Right ventricle myocardium inferior (tissue), 1 donor: Measurements from ENCODE around the gene PCBP4. TPM values are rescaled to one million over a fixed set of nuclear protein-coding genes. Genes with fewer than 3 reads are reported as not detected.
A peak's percentile ranks its signal among the peaks of the same experiment; 100 is the strongest.

Source experiments
- ATAC-seq: fragments of 200-7000 bp; cut with Tn5 transposase; one replicate; pipeline ENCODE4 v1.9.1; 2020; ENCODE audit warnings: mild to moderate bottlenecking, moderate library complexity
- DNase-seq: peaks from one replicate; pipeline ENCODE4 v3.0.0; 2021; ENCODE audit errors: missing footprints
- intact Hi-C: fragments of 100-400 bp; cut with DNase I; formaldehyde crosslinking; loops from one replicate; pipeline ENCODE4 v1.11.0; 2022
- total RNA-seq: library from RNA; stranded (reverse); fragmentation: NEBNext Ultra II Directional; extraction: Animal tissue kit (Norgen Biotek cat#: 25700); gene quantifications from one replicate; pipeline ENCODE4 v1.2.1, GENCODE V29; 2021
- donor health status: DM: no; HTN: yes; CAD: no; lungs with severe emphysema.

PCBP4 gene
- total RNA-seq, 1 donor from 2014 or later: 79.8 TPM

DNA sequence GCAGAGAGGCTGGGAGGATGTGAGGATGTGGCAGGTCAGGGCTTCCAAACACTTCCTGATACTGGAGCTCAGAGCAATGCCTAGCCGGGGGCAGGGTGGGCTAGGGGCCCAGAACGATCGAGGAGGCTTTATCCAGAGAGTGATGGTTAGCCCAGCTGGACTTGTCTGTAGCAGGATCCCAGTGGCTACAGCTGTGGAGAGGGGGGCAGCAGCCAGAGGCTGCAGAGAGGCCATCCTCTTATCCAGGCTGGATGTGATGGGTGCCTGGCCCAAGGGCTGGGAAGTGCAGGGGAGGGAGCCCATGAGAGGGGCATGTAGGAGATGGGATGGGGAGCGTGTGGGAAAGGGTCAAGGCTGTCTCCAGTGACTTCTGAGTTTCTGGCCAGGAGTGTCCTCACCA is 20.5 kb downstream of the PCBP4 start:
- no peak for ATAC-seq
- DNase-seq: no peak
- intact Hi-C loops: no loop called here

DNA sequence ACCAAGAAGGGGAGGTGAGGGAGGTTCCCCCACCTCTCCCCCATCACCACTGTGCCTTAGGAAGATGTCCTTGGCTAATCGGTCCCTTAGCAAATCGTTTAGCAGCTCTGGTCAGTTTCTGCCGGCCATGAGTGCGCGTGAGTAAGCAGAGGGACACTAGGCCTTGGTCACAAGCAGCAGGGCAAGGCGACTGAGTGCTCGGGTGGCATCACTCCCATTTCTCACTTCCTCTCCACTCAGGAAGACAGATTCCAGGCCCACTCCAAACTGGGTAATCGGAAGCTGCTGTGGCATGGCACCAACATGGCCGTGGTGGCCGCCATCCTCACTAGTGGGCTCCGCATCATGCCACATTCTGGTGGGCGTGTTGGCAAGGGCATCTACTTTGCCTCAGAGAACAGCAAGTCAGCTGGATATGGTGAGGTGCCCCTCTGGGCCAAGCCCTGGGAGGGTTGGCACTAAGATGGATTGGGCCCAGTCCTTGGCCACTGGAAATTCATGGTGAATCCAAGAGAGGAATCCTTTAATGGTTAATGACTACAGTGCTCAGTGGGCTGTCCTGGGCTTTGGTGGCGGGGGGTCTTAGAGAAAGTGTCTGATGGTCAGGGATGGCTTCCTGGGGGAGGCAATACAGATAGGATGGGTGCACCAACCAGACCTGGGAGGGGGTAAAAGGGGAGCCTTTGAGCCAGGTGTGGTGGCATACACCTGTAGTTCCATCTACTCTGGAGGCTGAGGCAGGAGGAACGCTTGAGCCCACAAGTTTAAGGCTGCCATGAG is 21.1 kb downstream of the PCBP4 start:
- intact Hi-C loops: no loop called here
- ATAC-seq (no peak), DNase-seq (no peak)

DNA sequence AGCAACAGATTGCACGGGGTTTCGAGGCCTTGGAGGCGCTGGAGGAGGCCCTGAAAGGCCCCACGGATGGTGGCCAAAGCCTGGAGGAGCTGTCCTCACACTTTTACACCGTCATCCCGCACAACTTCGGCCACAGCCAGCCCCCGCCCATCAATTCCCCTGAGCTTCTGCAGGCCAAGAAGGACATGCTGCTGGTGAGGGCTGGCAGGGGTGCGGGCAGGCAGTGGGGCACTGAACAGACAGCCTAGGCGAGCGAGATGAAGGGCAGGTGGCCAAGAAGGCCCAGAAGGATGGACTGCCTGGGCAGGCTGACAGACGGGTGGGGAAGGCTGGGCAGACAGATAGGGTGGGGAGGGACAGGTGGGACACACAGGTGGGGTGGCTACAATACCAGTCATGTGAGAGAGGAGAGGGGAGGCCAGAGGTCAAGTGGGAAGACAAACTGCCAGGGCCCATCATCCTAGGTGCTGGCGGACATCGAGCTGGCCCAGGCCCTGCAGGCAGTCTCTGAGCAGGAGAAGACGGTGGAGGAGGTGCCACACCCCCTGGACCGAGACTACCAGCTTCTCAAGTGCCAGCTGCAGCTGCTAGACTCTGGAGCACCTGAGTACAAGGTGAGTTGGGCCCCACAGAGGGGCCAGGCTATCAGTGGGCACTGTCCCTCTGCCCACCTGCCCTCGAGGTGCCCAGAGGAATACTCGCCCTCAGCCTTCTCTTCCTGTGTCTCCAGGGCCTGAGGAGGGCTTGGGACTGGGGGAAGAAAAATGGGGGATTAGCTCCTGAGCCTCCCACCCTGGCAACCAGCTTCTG is 22.0 kb downstream of the PCBP4 start:
- intact Hi-C loops: no loop called here
- DNase-seq (no peak), ATAC-seq (no peak)

DNA sequence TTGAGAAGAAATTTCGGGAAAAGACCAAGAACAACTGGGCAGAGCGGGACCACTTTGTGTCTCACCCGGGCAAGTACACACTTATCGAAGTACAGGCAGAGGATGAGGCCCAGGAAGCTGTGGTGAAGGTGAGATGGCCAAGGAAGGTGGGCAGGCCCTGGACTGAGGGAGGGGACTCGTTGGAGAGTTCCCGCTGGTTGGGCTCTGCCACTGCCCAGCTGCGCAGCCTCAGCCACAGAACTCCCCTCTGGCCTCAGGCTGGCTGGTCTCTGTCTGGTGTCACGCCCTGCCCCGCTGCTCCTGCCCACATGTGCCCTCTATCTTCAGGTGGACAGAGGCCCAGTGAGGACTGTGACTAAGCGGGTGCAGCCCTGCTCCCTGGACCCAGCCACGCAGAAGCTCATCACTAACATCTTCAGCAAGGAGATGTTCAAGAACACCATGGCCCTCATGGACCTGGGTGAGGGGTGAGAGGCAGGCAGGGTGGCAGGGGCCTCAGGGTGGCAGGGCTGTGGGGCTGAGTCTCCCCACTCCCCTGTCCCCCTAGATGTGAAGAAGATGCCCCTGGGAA is 22.7 kb downstream of the PCBP4 start:
- no peak for DNase-seq
- ATAC-seq: no peak
- intact Hi-C loops: loop anchor here (5.0 kb wide), 2 partner anchors 113 to 198 kb away; partner anchors contain the start of gene DUSP7

DNA sequence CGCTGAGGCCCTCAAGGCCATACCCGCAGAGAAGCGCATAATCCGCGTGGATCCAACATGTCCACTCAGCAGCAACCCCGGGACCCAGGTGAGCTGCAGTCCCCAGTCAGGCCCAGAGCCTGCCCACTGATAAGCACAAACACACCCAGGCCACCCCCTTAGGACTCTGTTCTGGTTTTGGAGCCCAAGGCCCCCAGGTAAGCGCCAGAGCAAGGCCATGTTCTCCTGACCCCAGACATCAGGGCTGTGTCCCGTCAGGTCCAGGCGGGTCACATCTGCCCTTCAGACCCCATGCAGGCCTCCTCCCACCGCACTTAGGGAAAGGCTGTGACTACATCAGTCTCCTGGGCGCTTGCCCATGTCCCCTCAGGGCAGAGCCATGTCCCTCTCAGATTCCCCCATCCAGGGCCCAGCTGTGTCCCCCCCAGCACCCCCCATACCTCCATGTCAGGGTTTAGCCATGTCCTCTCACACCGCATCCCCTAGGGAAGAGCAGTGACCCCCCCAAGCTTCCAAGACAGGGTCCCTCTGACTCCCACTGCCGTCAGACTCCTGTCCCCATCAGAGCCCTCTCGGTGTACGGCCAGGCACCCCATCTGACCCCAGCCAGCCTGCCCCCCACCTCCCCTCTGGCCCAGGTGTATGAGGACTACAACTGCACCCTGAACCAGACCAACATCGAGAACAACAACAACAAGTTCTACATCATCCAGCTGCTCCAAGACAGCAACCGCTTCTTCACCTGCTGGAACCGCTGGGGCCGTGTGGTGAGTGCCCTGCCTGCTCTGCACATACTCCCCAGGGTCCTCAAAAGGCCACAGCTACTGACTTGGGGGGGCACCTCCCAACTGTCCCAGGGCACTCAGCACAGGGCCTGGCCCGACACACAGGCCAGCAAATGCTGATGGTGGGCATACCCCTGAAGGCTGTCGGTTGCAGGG is 23.5 kb downstream of the PCBP4 start:
- intact Hi-C loops: loop anchor here (5.0 kb wide), 2 partner anchors 114 to 199 kb away; partner anchors contain the start of gene DUSP7
- no peak for DNase-seq
- no peak for ATAC-seq

DNA sequence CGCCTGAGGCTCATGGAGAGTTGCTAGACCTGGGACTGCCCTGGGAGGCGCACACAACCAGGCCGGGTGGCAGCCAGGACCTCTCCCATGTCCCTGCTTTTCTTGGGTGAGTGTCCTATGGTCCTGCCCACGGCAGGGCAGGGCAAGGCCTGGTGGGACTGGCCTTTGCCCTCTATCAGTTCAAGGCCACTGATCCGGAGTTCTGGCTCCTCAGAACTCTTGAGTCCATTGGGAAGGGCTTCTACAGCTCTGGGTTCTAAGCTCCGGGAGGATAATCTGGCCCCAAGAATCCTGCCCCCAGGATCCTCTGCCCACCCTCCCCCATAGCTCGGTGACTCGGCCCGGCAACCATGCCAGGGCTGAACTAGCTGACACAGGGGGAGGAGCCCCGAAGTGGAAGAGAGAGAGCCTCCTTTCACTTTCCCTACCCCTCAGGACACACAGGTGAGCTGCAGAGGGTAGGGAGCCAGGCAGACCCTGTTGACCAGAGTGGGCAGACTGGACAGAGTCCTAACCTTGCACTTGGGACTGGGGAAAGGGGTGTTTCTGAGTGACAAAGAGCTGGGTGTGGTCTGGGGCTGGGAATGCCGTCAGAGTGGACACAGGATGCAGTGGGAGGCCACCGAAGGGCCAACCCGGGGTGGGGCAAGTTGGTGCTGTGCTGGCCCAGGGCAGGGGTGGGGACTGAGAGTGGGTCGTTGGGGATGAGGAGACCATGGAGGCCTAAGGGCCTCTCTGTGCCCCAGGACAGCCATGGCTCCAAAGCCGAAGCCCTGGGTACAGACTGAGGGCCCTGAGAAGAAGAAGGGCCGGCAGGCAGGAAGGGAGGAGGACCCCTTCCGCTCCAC is 24.4 kb downstream of the PCBP4 start:
- intact Hi-C loops: loop anchor here (1.0 to 5.0 kb wide), 4 partner anchors 31 to 199 kb away; partner anchors contain the start of genes ABHD14B, DUSP7 and RPL29
- DNase-seq (no peak), ATAC-seq (peak; percentile 20)

DNA sequence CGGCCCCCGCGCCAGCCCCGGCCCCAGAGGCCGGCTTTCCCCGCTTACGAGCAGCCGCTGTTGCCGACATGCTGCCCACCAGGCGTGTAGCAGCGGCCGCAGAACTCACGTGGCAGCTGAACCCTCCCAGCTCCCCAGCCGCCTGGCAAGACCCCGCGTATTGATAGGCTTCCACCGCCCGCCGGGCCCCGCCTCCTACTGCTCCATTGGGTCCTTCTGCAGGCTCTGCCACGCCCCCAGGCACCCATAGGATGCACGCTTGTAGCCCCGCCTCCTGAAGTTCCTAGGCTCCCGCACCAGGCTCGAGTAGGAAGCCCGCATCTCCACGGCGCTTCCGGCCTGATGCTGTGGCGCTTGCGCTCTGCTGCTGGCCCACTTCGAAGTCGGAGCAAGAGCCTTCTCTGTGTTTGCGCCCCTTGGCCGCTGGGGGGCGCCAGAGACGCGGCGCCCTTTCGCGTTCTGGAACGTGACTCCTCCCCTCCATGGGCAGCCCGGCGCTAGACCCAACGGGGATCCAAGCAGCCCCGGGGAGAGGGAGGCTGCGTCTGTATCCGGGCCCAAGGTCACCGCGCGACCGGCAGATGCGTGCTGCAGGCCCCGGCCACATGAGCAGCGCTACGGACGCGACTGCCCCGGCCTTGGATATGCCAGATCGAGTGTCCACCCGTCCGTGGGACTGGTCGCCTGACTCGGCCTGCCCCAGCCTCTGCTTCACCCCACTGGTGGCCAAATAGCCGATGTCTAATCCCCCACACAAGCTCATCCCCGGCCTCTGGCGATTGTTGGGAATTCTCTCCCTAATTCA is 25.3 kb downstream of the PCBP4 start, which contains the start of the genes PARP3 and RRP9:
Gene PARP3 (plus strand): TSS at position 566 of the 805 bp plus-strand sequence. CDS start 993 bp downstream, outside the sequence.
Gene RRP9 (minus strand): TSS at position 107 of the 805 bp plus-strand sequence. CDS start 37 bp downstream, at position 70.
- DNase-seq (peak; percentile 100), ATAC-seq (peak; percentile 96)
- intact Hi-C loops: loop anchor here (1.0 to 5.0 kb wide), 4 partner anchors 32 to 200 kb away; partner anchors contain the start of genes ABHD14B, DUSP7 and RPL29

DNA sequence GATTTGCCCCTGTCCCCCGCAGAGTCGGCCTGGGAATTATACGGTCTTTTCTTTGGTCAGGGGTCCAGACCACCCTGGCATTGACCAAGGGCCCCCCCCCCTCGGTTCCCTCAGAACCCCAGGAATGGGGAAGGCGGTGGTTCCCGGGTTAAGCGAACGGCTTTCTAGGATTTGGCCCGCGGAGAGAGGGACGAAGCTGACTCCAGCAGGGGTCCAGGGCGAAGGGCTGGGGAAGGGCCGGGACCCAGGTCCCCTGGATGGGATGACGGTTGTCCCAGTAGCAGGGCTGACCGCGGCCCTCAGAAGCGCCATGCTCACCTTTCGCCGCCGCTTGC is 25.8 kb downstream of the PCBP4 start:
- ATAC-seq: no peak
- no peak for DNase-seq
- intact Hi-C loops: loop anchor here (5.0 kb wide), 2 partner anchors 116 to 201 kb away; partner anchors contain the start of gene DUSP7

DNA sequence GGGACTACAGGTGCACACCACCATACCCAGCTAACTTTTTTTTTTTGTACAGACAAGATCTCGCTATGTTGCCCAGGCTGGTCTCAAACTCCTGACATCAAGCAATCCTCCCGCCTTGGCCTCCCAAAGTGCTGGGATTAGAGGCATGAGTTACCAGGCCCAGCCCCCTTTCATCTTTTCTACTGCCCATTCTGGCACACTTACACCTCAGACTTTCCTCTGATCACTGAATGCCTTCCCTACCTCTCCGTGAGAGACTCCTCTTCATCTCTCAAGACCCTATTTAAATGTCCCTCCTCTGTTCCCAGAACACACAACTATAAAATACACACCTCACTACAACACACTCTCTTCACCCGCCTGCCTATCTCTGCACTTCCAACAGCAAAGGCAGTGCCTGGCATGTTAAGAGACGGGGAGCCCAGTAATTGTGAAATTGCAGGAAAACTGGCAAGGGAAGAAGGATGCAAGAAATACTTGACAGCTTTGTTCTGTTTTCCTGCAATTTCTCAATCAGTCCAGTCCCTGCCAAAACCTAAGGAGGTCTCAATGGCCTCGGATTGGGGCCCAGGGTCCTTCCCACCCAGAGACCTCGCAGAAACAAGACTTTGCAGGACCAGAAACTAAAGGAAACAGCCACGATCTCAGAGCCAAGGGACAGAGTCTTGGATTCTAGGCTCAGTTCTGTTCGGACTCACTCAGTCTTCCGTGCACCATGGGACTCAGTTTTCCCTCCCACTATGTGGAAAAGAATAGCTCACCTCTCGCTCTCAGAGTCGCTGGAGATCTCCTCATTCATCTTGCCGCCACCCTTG is 26.4 kb downstream of the PCBP4 start:
- DNase-seq (no peak), ATAC-seq (no peak)
- intact Hi-C loops: loop anchor here (5.0 kb wide), 2 partner anchors 116 to 201 kb away; partner anchors contain the start of gene DUSP7

DNA sequence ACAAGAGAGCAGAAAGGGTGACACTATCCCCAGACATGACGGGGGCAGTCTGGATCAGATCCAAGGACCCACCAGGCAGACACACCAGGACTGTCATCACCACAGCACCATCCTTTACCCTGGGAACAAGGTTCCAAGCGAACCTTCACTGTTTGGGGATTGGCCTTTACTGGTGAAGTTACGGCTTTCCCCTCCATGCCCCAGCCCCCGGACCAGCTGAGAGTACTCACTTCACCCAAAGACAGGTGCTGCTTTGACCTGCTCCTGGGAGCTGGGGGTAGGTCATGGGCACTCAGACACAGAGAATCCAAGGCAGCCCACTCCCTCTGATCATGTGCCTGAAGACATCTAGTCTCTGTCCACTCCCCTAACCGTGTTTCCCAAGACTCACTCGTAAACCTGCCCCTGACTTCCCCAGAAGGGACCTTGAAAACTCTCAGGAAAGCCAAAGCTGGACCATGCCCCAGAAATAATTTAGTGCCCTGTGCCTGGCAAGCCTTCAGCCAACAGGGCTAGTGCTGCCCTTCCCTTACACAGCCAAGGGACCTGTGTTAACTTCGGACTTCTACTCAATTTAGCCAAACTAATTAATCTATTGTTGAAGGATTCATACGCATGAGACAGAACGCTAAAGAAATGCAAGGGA is 28.4 kb downstream of the PCBP4 start:
- no peak for DNase-seq
- ATAC-seq: no peak
- intact Hi-C loops: no loop called here

DNA sequence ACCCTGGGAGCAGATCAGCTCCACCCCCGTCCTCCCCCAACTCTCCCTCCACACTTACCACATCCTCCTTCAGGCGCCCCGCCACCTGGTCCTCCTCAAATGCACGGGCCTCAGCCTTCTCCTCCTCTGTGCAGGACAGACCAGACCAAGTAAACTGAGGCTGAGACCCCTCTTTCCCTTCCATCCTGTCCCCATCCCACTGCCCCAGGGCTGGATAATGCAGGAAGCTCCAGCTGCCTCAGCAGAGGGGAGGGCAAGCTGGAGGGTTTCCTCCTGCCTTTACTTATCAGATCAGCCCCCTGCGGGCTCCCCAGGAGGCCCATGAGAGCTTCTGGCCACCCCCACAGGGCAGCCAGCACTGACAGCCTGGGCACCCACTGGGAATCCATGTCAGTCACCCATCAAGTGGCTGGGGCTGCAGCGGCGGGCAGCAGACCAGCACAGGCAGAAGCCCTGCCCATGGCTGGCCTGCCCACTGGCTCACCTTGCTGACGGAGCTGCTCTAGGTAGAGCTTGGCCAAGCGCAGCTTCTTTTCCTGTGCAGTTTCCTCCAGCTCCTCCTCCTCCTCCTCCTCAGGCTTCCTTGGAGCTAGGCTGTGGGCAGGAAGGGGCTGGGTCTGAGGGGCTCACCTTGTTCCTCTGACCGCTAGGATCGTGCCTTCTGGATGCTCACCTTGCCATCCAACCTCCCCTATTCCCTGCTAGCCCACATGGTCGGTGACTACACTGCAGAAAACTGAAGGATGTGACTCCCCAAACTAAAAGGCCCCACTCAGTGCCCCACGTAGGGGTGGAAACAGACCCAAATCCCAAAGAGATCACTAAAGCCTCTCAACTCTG is 29.4 kb downstream of the PCBP4 start:
- intact Hi-C loops: no loop called here
- no peak for ATAC-seq
- no peak for DNase-seq

DNA sequence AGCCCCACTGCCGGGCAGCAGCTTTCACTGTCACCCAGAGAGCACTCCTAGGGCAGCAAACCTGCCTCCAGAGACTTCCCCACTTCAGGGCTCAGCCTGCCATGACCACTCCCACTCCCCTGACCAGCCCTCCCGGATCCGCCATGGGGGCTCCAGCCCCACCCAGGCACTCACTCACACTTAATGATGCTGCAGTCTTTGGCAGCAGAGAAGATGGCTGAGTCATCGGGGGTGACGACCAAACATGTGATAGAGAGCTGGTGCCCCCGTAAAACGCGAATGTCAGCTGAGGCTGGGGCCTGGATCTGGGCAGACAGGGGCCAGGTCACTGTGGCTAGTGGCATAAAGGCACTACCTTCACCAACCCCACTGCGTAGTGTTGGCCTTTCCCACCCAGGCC is 30.2 kb downstream of the PCBP4 start:
- intact Hi-C loops: no loop called here
- ATAC-seq: no peak
- DNase-seq: no peak

DNA sequence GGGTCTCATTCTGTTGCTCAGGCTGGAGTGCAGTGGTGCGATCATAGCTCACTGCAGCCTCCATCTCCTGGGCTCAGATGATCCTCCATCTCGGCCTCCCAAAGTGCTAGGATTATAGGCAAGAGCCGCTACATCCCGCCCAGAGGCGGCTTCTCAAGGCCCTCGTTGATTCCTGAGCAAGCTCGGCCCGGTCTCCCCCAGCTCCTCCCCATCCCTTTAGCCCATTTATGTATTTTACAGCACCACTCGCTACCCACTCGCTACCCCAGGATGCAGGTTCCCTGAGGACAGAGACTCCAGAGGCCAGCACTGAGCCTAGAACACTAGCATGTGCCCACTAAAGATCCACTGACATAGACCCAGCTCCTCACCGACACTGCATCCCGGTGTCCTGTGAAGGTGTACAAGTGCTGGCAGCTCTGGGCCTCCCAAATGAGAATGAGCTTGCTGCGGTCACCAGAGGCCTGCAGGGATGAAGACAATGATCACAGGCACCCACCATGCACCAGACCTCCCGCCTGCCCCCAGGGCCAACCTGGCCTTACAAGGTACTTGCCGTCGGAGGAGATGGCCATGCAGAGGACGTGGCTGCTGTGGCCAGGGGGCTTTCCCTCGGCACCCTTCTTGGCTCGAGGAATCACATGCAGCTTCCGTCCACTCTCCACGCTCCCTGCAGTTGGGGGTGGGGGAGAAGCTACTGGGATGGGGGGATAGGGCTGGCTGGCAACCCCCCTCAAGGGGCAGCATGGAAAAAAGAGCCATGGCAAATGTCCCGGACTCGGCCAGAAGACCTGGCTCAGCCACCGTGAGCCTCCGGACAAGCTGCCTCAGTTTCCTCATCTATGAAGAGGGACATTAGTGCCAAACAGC is 31.1 kb downstream of the PCBP4 start:
- intact Hi-C loops: no loop called here
- no peak for DNase-seq
- ATAC-seq: no peak
